ENCODE data around the gene ADCK1.
A peak's percentile ranks its signal among the peaks of the same experiment; 100 is the strongest.

ADCK1 gene

DNA sequence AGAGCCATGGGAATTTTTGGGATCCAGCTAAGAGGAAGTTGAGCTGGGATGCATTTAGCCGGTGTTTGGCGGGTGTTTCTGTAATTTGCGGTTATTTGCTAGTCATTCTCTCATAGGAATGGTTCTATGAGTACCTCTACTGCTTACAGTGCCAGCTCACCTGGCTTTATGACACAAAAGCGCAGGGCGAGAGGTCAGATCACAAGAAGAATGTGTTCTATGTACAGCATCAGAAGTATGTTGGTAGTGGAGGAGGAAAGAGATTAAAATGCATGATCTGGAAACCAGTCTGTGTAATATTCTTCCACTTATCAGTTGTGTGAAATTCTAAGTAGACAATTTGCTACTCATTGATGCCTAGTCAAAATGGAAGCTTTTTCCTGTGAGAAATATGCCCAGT lies 173.3 kb downstream of the ADCK1 start:
- ChIA-PET CTCF (interaction anchor here (0.6 kb wide), 1 partner anchor 745 kb away, joined by 4 read pairs; no protein-coding TSS in a partner anchor), POLR2A (no interaction called here)
- no peak for DNase-seq (ENCODE audit: extremely low spot score)
- no peak for TF ChIP-seq CTBP1 (IDR thresholded peaks at IDR 0.05; ENCODE audit: borderline replicate concordance)
- TF ChIP-seq HDGF (IDR thresholded peaks at IDR 0.05; ENCODE audit: borderline replicate concordance) = no peak
- no peak for TF ChIP-seq LEF1 (IDR thresholded peaks at IDR 0.05; ENCODE audit: borderline replicate concordance)
- no peak for TF ChIP-seq ELF4 (IDR thresholded peaks at IDR 0.05)
- no peak for TF ChIP-seq FOXA1 (IDR thresholded peaks at IDR 0.05)
- TF ChIP-seq ZNF384 (IDR thresholded peaks at IDR 0.05) = no peak
- TF ChIP-seq SP1 (IDR thresholded peaks at IDR 0.05) = no peak
- TF ChIP-seq PKNOX1 (IDR thresholded peaks at IDR 0.05) = no peak
- TF ChIP-seq ARNT (IDR thresholded peaks at IDR 0.05) = no peak
- no peak for TF ChIP-seq TARDBP (IDR thresholded peaks at IDR 0.05)
- TF ChIP-seq FOXM1 (IDR thresholded peaks at IDR 0.05; ENCODE audit: borderline replicate concordance) = no peak
- no peak for TF ChIP-seq L3MBTL2 (conservative IDR thresholded peaks at IDR 0.05)
- no peak for TF ChIP-seq BHLHE40 (IDR thresholded peaks at IDR 0.05; ENCODE audit: borderline replicate concordance)
- no peak for TF ChIP-seq SUZ12 (IDR thresholded peaks at IDR 0.05)
- TF ChIP-seq NFRKB (IDR thresholded peaks at IDR 0.05) = no peak
- TF ChIP-seq FOXK2 (IDR thresholded peaks at IDR 0.05) = no peak

DNA sequence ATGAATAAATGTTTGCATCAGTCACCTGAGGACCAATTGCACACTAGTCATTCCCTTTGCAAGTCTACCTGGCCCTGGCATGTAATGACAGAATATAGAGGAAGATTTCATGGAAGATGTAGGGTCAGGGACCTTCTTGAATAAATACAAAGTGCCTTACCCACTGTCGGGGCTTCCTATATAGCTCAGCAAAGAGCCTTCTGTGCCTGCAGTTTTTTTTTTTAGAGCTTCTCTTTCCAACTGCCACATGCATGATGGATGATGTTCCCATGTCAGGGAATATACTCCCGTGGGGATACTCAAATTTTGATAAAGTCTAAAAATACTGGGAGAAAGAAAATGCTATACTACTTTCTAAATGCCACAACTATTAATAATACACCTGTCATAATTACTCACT lies 176.7 kb downstream of the ADCK1 start:
- POLR2A ChIA-PET = no interaction called here

GRCh38 chr14:77979171-77979570 lies 179.3 kb downstream of the ADCK1 start:
- ChIA-PET CTCF (interaction anchor here (1.3 to 1.5 kb wide), 2 partner anchors 10 to 118 kb away, joined by 5 to 6 read pairs; no protein-coding TSS in a partner anchor), POLR2A (no interaction called here)
- no peak for DNase-seq (ENCODE audit: extremely low spot score)
- no peak for TF ChIP-seq ARNT (IDR thresholded peaks at IDR 0.05)
- TF ChIP-seq NFRKB (IDR thresholded peaks at IDR 0.05) = no peak

More for the DNA sequence above, 176.7 kb downstream of the ADCK1 start:
- DNase-seq (ENCODE audit: extremely low spot score) = no peak
- TF ChIP-seq ZNF384 (IDR thresholded peaks at IDR 0.05) (no peak), SUZ12 (IDR thresholded peaks at IDR 0.05) (no peak), LEF1 (IDR thresholded peaks at IDR 0.05; ENCODE audit: borderline replicate concordance) (no peak)
- CTCF ChIA-PET = interaction anchor here (0.7 kb wide), 1 partner anchor 31 kb away, joined by 3 read pairs; no protein-coding TSS in a partner anchor

GRCh38 chr14:77979666-77980351 lies 179.9 kb downstream of the ADCK1 start:
- POLR2A ChIA-PET = no interaction called here

DNA sequence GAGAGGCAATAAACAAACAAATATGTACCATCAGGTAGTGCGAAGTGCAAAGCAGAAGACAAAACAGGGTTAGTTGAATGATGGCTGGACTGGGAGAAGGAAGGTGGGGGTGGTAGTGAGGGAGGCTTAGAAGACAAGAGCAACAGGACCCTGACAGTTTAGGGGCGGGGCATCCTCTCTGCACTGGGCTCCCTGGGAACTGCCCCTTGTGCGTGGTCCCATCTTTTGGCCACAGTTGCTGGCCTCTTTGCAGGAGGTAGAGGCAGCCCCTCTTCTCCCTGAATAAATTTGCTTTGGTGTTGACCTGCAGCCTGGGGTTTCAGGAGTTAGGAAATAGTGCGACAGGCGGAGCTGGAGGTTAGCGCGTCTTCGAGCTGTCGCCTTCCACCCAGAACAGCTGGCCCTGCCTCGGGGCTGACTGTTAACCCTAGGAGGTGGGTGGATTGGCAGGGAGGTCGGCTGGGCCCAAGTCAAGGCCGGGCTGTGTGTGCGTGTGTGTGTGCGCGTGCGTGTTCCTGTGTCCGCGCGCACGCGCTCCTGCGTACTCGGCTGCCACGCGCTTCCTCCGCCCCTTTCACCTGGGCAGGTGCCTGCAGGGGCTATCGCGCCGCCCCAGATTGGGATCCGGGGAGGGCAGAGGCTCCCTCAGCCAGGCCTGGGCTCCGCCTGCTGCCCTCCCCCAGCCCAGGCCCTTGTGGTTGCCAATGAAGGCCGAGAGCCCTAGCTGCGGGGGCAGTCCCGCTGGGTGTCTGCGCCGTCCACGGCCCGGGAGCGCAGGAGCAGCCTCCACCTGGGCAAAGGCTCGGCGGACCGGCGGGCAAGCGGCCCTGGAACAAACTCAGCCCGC lies 180.8 kb downstream of the ADCK1 start:
- TF ChIP-seq ZNF384 (IDR thresholded peaks at IDR 0.05) (no peak), FOXA1 (IDR thresholded peaks at IDR 0.05) (no peak), TARDBP (IDR thresholded peaks at IDR 0.05) (no peak), BHLHE40 (IDR thresholded peaks at IDR 0.05; ENCODE audit: borderline replicate concordance) (no peak), HDGF (IDR thresholded peaks at IDR 0.05; ENCODE audit: borderline replicate concordance) (no peak), NFRKB (IDR thresholded peaks at IDR 0.05) (no peak), L3MBTL2 (conservative IDR thresholded peaks at IDR 0.05) (no peak), SP1 (IDR thresholded peaks at IDR 0.05) (no peak), CTBP1 (IDR thresholded peaks at IDR 0.05; ENCODE audit: borderline replicate concordance) (no peak), PKNOX1 (IDR thresholded peaks at IDR 0.05) (no peak), SUZ12 (IDR thresholded peaks at IDR 0.05) (no peak), ELF4 (IDR thresholded peaks at IDR 0.05) (no peak), ARNT (IDR thresholded peaks at IDR 0.05) (no peak), FOXK2 (IDR thresholded peaks at IDR 0.05) (no peak), FOXM1 (IDR thresholded peaks at IDR 0.05; ENCODE audit: borderline replicate concordance) (no peak), LEF1 (IDR thresholded peaks at IDR 0.05; ENCODE audit: borderline replicate concordance) (no peak)
- ChIA-PET POLR2A (no interaction called here), CTCF (interaction anchor here (1.5 kb wide), 1 partner anchor 11 kb away, joined by 6 read pairs; no protein-coding TSS in a partner anchor)
- no peak for DNase-seq (ENCODE audit: extremely low spot score)

More at GRCh38 chr14:77979666-77980351, 179.9 kb downstream of the ADCK1 start:
- CTCF ChIA-PET = interaction anchor here (1.3 to 1.5 kb wide), 2 partner anchors 10 to 119 kb away, joined by 5 to 6 read pairs; no protein-coding TSS in a partner anchor
- DNase-seq (ENCODE audit: extremely low spot score) = peak; percentile 36
- TF ChIP-seq FOXK2 (IDR thresholded peaks at IDR 0.05) = no peak
- TF ChIP-seq HDGF (IDR thresholded peaks at IDR 0.05; ENCODE audit: borderline replicate concordance) = no peak
- no peak for TF ChIP-seq SP1 (IDR thresholded peaks at IDR 0.05)
- no peak for TF ChIP-seq FOXM1 (IDR thresholded peaks at IDR 0.05; ENCODE audit: borderline replicate concordance)
- no peak for TF ChIP-seq CTBP1 (IDR thresholded peaks at IDR 0.05; ENCODE audit: borderline replicate concordance)
- TF ChIP-seq ARNT (IDR thresholded peaks at IDR 0.05) = no peak
- TF ChIP-seq ZNF384 (IDR thresholded peaks at IDR 0.05) = no peak

All from HEK293T (cell line).